ENCODE results near the gene C1GALT1.

GRCh38 chr7:7263297-7264230, 81.2 kb downstream of the C1GALT1 start:
- TF ChIP-seq, protein P1, sequence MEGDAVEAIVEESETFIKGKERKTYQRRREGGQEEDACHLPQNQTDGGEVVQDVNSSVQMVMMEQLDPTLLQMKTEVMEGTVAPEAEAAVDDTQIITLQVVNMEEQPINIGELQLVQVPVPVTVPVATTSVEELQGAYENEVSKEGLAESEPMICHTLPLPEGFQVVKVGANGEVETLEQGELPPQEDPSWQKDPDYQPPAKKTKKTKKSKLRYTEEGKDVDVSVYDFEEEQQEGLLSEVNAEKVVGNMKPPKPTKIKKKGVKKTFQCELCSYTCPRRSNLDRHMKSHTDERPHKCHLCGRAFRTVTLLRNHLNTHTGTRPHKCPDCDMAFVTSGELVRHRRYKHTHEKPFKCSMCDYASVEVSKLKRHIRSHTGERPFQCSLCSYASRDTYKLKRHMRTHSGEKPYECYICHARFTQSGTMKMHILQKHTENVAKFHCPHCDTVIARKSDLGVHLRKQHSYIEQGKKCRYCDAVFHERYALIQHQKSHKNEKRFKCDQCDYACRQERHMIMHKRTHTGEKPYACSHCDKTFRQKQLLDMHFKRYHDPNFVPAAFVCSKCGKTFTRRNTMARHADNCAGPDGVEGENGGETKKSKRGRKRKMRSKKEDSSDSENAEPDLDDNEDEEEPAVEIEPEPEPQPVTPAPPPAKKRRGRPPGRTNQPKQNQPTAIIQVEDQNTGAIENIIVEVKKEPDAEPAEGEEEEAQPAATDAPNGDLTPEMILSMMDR (IDR thresholded peaks at IDR 0.05) = no peak
- TF ChIP-seq POLR2A (IDR thresholded peaks at IDR 0.05) = no peak

Measured in lower leg skin (tissue), 3 donors.